Prostate gland (tissue), 2 donors: ENCODE data around the gene TNFRSF11A.

Source experiments
- POLR2A ChIP-seq: fragments of 450-650 bp; IDR thresholded peaks from one replicate; pipeline ENCODE4 v1.6.1; 2016; ENCODE audit warnings: antibody characterized with exemption, mild to moderate bottlenecking
- POLR2AphosphoS5 ChIP-seq: sonication (generic); formaldehyde crosslinking; IDR thresholded peaks from one replicate; pipeline ENCODE4 v1.6.1; 2017; ENCODE audit warnings: antibody characterized with exemption
- TF ChIP-seq, protein P1 (sequence below), 4 experiments: fragments of 200-600 bp in 2 of 4; fragments of 450-650 bp in 2 of 4; sonication (generic) in 2 of 4; IDR thresholded peaks; 1 replicate in 3 of 4; 2 replicates in 1 of 4; pipeline ENCODE4 v1.5.1; 2016 to 2019; ENCODE audit warnings: antibody characterized with exemption in 4 of 4, mild to moderate bottlenecking in 2 of 4, moderate library complexity in 2 of 4

DNA sequence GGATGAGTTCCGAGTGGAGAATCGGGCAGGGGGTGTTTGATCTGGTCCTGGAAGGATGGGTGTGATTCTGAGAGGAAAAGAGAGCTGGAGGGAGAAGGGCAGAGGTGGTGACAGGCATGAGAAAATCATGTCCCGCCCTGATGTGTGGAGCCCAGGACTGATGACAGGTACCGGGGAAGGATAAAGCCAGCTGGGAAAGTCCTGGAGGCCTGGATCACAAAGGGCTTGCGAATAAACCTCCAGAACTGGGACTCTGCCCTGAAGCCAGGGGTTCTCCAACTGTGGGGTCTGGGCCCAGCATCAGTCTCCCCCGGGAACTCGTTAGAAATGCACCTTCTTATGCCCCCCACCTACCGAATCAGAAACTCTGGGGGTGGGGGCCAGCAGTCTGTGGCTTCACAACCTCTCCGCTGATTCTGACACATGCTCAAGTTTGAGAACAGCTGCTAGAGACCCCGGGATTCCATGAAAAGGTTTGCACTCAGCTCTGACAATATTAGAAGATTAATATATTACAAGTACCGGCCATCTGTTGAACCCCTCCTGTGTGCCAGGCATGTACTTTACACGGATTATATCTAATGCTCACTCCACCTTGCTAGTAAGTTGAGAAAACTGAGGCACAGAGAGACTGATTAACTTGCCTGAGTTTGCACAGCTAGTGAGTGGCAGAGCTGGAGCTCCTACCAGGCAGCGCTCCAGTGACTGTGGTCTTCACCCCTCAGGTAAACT, 8.0 kb downstream of the TNFRSF11A start:
- TF ChIP-seq POLR2A: no peak
- TF ChIP-seq, protein P1, sequence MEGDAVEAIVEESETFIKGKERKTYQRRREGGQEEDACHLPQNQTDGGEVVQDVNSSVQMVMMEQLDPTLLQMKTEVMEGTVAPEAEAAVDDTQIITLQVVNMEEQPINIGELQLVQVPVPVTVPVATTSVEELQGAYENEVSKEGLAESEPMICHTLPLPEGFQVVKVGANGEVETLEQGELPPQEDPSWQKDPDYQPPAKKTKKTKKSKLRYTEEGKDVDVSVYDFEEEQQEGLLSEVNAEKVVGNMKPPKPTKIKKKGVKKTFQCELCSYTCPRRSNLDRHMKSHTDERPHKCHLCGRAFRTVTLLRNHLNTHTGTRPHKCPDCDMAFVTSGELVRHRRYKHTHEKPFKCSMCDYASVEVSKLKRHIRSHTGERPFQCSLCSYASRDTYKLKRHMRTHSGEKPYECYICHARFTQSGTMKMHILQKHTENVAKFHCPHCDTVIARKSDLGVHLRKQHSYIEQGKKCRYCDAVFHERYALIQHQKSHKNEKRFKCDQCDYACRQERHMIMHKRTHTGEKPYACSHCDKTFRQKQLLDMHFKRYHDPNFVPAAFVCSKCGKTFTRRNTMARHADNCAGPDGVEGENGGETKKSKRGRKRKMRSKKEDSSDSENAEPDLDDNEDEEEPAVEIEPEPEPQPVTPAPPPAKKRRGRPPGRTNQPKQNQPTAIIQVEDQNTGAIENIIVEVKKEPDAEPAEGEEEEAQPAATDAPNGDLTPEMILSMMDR (IDR thresholded peaks at IDR 0.05): no peak
- TF ChIP-seq POLR2AphosphoS5: no peak
